GM12878 (cell line): ENCODE data around the gene PSMC4. TPM values are rescaled to one million over a fixed set of nuclear protein-coding genes. Genes with fewer than 3 reads are reported as not detected.

Source experiments
- ATAC-seq: fragments of 200-7000 bp; cut with Tn5 transposase; 3 replicates; pipeline ENCODE4 v1.9.1; 2020; ENCODE audit warnings: mild to moderate bottlenecking, moderate library complexity
- BruUV-seq: library from RNA; stranded (reverse); fragments of 400-500 nt; replicated peaks from 2 replicates; lab custom pipeline; 2021; lab: Mats Ljungman, UMichigan
- CTCF ChIA-PET: fragments of 300-600 bp; sonication (Branson Sonifier 250); formaldehyde crosslinking; extraction: SDS; loops from one replicate; lab custom pipeline; 2021; ENCODE audit warnings: inconsistent platforms; lab: Yijun Ruan, JAX
- POLR2A ChIA-PET: fragments of 350-600 bp; formaldehyde crosslinking; extraction: SDS; loops from one replicate; lab custom pipeline; 2021; ENCODE audit warnings: inconsistent platforms; lab: Charles Lee
- RAD21 ChIA-PET: fragments of 300-600 bp; sonication (Branson Sonifier 250); formaldehyde crosslinking; loops from one replicate; lab custom pipeline; 2023; ENCODE audit warnings: antibody characterized with exemption; ENCODE audit not compliant: unreplicated experiment; lab: Charles Lee
- SMC1A ChIA-PET: fragments of 300-600 bp; sonication (Branson Sonifier 250); formaldehyde crosslinking; loops from one replicate; lab custom pipeline; 2023; ENCODE audit not compliant: unreplicated experiment, uncharacterized antibody; lab: Charles Lee
- DNase-seq: peaks from one replicate; pipeline ENCODE4 v3.0.0-alpha.2; 2011; ENCODE audit warnings: low read depth, low spot score
- FAIRE-seq: peaks from 3 replicates; lab custom pipeline; 2011; peaks lifted over from hg19 to GRCh38; lab: Jason Lieb, UNC
- H2AFZ ChIP-seq: 2 replicates; pipeline ENCODE4 v1.6.0; 2011; ENCODE audit warnings: low read depth, low read length, control low read depth; ENCODE audit not compliant: control insufficient read depth
- H3K27ac ChIP-seq: 2 replicates; pipeline ENCODE4 v1.5.1; 2011; ENCODE audit warnings: control low read depth; ENCODE audit not compliant: control insufficient read depth, insufficient read depth
- H3K27me3 ChIP-seq, 2 experiments: replicated peaks in 1 of 2; 2 replicates each; pipeline versions ENCODE4 v1.6.0 to v1.6.1; 2011; ENCODE audit warnings: low read length in 1 of 2; ENCODE audit not compliant: control insufficient read depth in 2 of 2, insufficient read depth in 2 of 2
- H3K36me3 ChIP-seq, 2 experiments: 2 replicates each; pipeline ENCODE4 v1.5.1; 2011; ENCODE audit warnings: low read length in 1 of 2; ENCODE audit not compliant: control insufficient read depth in 2 of 2, insufficient read depth in 2 of 2
- H3K4me1 ChIP-seq: 2 replicates; pipeline ENCODE4 v1.6.1; 2011; ENCODE audit warnings: mild to moderate bottlenecking, low read length, moderate library complexity, mixed read lengths; ENCODE audit not compliant: control insufficient read depth, insufficient read depth
- H3K4me2 ChIP-seq: 2 replicates; pipeline ENCODE4 v1.6.0; 2011; ENCODE audit warnings: control low read depth; ENCODE audit not compliant: control insufficient read depth, insufficient read depth
- H3K4me3 ChIP-seq: fragments of 200-600 bp; sonication (generic); 2 replicates; pipeline ENCODE4 v1.5.1; 2016
- H3K79me2 ChIP-seq: 2 replicates; pipeline ENCODE4 v1.6.0; 2011; ENCODE audit warnings: low read length; ENCODE audit not compliant: control insufficient read depth, insufficient read depth
- H3K9ac ChIP-seq: 2 replicates; pipeline ENCODE4 v1.8.0; 2011; ENCODE audit warnings: low read length, control low read depth, mixed read lengths; ENCODE audit not compliant: control insufficient read depth, insufficient read depth
- H3K9me3 ChIP-seq: replicated peaks from 3 replicates; pipeline ENCODE4 v1.5.1; 2011; ENCODE audit warnings: mild to moderate bottlenecking, low read length; ENCODE audit not compliant: control insufficient read depth, insufficient read depth
- H4K20me1 ChIP-seq: 2 replicates; pipeline ENCODE4 v1.6.0; 2011; ENCODE audit not compliant: control insufficient read depth, insufficient read depth
- ATF7 ChIP-seq: fragments of 450-650 bp; IDR thresholded peaks from 2 replicates; pipeline ENCODE4 v1.6.1; 2016; ENCODE audit warnings: low read depth, mild to moderate bottlenecking
- BCL11A ChIP-seq: IDR thresholded peaks from 2 replicates; pipeline ENCODE4 v1.6.1; 2011; ENCODE audit warnings: low read depth, low read length
- CBX5 ChIP-seq: sonication (generic); IDR thresholded peaks from 2 replicates; pipeline ENCODE4 v1.6.1; 2016; ENCODE audit warnings: low read depth, moderate library complexity, mild to moderate bottlenecking, inconsistent platforms
- CREB1 ChIP-seq: IDR thresholded peaks from 2 replicates; pipeline ENCODE4 v1.6.1; 2012; ENCODE audit warnings: low read depth, mild to moderate bottlenecking, inconsistent platforms
- NR2C2 ChIP-seq: IDR thresholded peaks from 2 replicates; pipeline ENCODE4 v1.6.1; 2011; ENCODE audit warnings: borderline replicate concordance, low read depth; ENCODE audit not compliant: control insufficient read depth, insufficient read length
- RBBP5 ChIP-seq: fragments of 200-600 bp; sonication (generic); conservative IDR thresholded peaks from 2 replicates; pipeline ENCODE4 v1.6.1; 2016
- SP1 ChIP-seq: IDR thresholded peaks from one replicate; pipeline ENCODE4 v1.6.1; 2011; ENCODE audit warnings: low read depth, low read length
- SREBF2 ChIP-seq: IDR thresholded peaks from 2 replicates; pipeline ENCODE4 v1.6.1; 2012; ENCODE audit warnings: mild to moderate bottlenecking, low read length
- STAT3 ChIP-seq: IDR thresholded peaks from 2 replicates; pipeline ENCODE4 v1.6.1; 2011; ENCODE audit warnings: low read depth, low read length, improper control_type of control experiment
- ZSCAN29 ChIP-seq: fragments of 450-650 bp; IDR thresholded peaks from 2 replicates; pipeline ENCODE4 v1.6.1; 2017; ENCODE audit warnings: mild to moderate bottlenecking, moderate library complexity
- ZZZ3 ChIP-seq: IDR thresholded peaks from 2 replicates; pipeline ENCODE4 v1.6.1; 2011; ENCODE audit warnings: low read depth; ENCODE audit not compliant: control insufficient read depth, insufficient read length
- WGBS: methylation state at CpG from one replicate; pipeline ENCODE4 v1.1.6; 2016; ENCODE audit warnings: low lambda C conversion rate; ENCODE audit not compliant: insufficient replicate concordance, insufficient coverage; ENCODE audit errors: missing lambda C conversion rate; 5-methylcytosine and 5-hydroxymethylcytosine counted together
- in situ Hi-C: fragments of 300-500 bp; cut with MboI; formaldehyde crosslinking; loops from 9 replicates; pipeline ENCODE4 v1.14.3; 2018; ENCODE audit warnings: mixed read lengths
- intact Hi-C: fragments of 100-400 bp; cut with micrococcal nuclease; formaldehyde crosslinking; loops from one replicate; pipeline ENCODE4 v1.14.2; 2022; ENCODE audit not compliant: unreplicated experiment
- polyA plus RNA-seq, 11 experiments: library from polyadenylated mRNA; depleted of rRNA in 4 of 11; unstranded in 6 of 11; stranded (reverse) in 5 of 11; fragments of >200 nt; fragmentation: Nextera tagmentation in 4 of 11; fragmentation: Illumina TruSeq in 1 of 11; extraction: Ambion mirVana in 4 of 11; extraction: Trizol in 1 of 11; gene quantifications; 1 replicate in 1 of 11; 2 replicates in 10 of 11; pipeline versions ENCODE4 v1.2.1 to v1.2.3, GENCODE V29; 2011 to 2016; ENCODE audit warnings: inconsistent platforms in 2 of 11, missing spikeins in 2 of 11, low read depth in 1 of 11
- total RNA-seq, 4 experiments: library from RNA; depleted of rRNA in 3 of 4; stranded (reverse); fragments of >200 nt in 3 of 4; fragmentation: Illumina TruSeq in 1 of 4; extraction: Trizol in 1 of 4; gene quantifications; 2 replicates each; pipeline versions ENCODE4 v1.2.1 to v1.2.3, GENCODE V29; 2013 to 2021
- TF ChIP-seq, protein P1 (sequence below): IDR thresholded peaks from 2 replicates; pipeline ENCODE4 v1.6.1; 2012; ENCODE audit warnings: mild to moderate bottlenecking, low read depth, low read length
- TF ChIP-seq, protein P2 (sequence below): fragments of 150-350 bp; IDR thresholded peaks from 2 replicates; pipeline ENCODE4 v1.6.1; 2016; ENCODE audit warnings: low read depth, low read length

Gene PSMC4
- total and polyA plus RNA-seq, 10 of the 15 experiments (the other 5 are each of a cell fraction or from before 2014, with no cell fraction given), result 55.2 to 328 (median 127) TPM

DNA sequence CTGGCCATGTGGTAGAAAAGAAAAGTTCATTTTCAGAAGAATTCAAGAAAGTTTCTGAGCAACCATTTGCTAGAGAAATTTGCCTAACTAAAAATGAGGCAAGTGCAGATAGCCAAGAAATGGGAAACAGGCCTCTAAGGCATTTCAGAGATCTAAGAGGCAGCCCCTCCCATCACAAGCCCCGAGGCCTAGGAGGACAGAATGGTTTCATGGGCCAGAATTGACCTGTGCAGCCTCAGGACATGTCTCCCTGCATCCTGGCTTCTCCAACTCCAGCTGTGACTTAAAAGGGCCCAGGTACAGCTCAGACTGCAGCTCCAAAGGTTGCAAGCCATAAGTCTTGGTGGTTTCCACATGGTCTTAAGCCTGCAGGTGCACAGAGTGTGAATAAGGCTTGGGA is 22.6 kb downstream of the PSMC4 start:
- Histone ChIP-seq H4K20me1 (no peaks in the 10 kb centered on the region), H2AFZ (no peak overlapping the region), H3K79me2 (peaks cover 16% of the 10 kb centered on the region), H3K36me3 (no peaks in the 10 kb centered on the region), H3K9me3 (peaks cover 8% of the 10 kb centered on the region; the same call in 2 of the 3 replicates), H3K9ac (no peak overlapping the region), H3K4me3 (no peak overlapping the region), H3K4me2 (no peak overlapping the region), H3K27ac (no peak overlapping the region), H3K27me3 (no peaks in the 10 kb centered on the region), H3K4me1 (peaks cover 4% of the 10 kb centered on the region; the same call in 1 of the 2 replicates)
- ChIA-PET POLR2A (interaction anchor here (0.5 kb wide), 1 partner anchor 20 kb away, joined by 4 read pairs; no protein-coding TSS in a partner anchor), CTCF (interaction anchor here (0.8 kb wide), 1 partner anchor 23 kb away, joined by 3 read pairs; no protein-coding TSS in a partner anchor), RAD21 (no interaction called here), SMC1A (no interaction called here)
- DNase-seq (no peak), ATAC-seq (no peak), FAIRE-seq (no peak)
- no peak for TF ChIP-seq SP1
- TF ChIP-seq CREB1, result no peak
- TF ChIP-seq, protein P1, sequence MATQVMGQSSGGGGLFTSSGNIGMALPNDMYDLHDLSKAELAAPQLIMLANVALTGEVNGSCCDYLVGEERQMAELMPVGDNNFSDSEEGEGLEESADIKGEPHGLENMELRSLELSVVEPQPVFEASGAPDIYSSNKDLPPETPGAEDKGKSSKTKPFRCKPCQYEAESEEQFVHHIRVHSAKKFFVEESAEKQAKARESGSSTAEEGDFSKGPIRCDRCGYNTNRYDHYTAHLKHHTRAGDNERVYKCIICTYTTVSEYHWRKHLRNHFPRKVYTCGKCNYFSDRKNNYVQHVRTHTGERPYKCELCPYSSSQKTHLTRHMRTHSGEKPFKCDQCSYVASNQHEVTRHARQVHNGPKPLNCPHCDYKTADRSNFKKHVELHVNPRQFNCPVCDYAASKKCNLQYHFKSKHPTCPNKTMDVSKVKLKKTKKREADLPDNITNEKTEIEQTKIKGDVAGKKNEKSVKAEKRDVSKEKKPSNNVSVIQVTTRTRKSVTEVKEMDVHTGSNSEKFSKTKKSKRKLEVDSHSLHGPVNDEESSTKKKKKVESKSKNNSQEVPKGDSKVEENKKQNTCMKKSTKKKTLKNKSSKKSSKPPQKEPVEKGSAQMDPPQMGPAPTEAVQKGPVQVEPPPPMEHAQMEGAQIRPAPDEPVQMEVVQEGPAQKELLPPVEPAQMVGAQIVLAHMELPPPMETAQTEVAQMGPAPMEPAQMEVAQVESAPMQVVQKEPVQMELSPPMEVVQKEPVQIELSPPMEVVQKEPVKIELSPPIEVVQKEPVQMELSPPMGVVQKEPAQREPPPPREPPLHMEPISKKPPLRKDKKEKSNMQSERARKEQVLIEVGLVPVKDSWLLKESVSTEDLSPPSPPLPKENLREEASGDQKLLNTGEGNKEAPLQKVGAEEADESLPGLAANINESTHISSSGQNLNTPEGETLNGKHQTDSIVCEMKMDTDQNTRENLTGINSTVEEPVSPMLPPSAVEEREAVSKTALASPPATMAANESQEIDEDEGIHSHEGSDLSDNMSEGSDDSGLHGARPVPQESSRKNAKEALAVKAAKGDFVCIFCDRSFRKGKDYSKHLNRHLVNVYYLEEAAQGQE, result no peak
- no peak for TF ChIP-seq BCL11A
- TF ChIP-seq NR2C2, result no peak
- no peak for TF ChIP-seq ZSCAN29
- TF ChIP-seq RBBP5, result no peak
- no peak for TF ChIP-seq STAT3
- no peak for TF ChIP-seq ATF7
- no peak for TF ChIP-seq ZZZ3
- no peak for TF ChIP-seq CBX5
- TF ChIP-seq, protein P2, sequence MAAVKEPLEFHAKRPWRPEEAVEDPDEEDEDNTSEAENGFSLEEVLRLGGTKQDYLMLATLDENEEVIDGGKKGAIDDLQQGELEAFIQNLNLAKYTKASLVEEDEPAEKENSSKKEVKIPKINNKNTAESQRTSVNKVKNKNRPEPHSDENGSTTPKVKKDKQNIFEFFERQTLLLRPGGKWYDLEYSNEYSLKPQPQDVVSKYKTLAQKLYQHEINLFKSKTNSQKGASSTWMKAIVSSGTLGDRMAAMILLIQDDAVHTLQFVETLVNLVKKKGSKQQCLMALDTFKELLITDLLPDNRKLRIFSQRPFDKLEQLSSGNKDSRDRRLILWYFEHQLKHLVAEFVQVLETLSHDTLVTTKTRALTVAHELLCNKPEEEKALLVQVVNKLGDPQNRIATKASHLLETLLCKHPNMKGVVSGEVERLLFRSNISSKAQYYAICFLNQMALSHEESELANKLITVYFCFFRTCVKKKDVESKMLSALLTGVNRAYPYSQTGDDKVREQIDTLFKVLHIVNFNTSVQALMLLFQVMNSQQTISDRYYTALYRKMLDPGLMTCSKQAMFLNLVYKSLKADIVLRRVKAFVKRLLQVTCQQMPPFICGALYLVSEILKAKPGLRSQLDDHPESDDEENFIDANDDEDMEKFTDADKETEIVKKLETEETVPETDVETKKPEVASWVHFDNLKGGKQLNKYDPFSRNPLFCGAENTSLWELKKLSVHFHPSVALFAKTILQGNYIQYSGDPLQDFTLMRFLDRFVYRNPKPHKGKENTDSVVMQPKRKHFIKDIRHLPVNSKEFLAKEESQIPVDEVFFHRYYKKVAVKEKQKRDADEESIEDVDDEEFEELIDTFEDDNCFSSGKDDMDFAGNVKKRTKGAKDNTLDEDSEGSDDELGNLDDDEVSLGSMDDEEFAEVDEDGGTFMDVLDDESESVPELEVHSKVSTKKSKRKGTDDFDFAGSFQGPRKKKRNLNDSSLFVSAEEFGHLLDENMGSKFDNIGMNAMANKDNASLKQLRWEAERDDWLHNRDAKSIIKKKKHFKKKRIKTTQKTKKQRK, result no peak
- no peak for TF ChIP-seq SREBF2
- intact Hi-C loops, result no loop called here
- 100% methylated on average over 1 of the region's 1 CpG for WGBS
- no TSS peak for BruUV-seq
- in situ Hi-C loops, result no loop called here
